Measurements from ENCODE around the gene MAPK11.
A peak's percentile ranks its signal among the peaks of the same experiment; 100 is the strongest.

MAPK11 gene

GRCh38 chr22:50299785-50300619 is 29.8 kb upstream of the MAPK11 start:
- peaks cover 9% of the 10 kb centered on the region for H3K27me3 Mint-ChIP-seq (ENCODE audit: low read depth, poor library complexity)
- peaks cover 4% of the 10 kb centered on the region for H3K36me3 Mint-ChIP-seq (ENCODE audit: low read depth)
- TF ChIP-seq CTCF (IDR thresholded peaks at IDR 0.05): no peak
- DNase-seq: peak; percentile 75
- no peak overlapping the region for H3K27ac Mint-ChIP-seq
- H3K4me1 Mint-ChIP-seq: peaks cover 52% of the 10 kb centered on the region
- H3K4me3 Mint-ChIP-seq: no peak overlapping the region
- no peaks in the 10 kb centered on the region for H3K9me3 Mint-ChIP-seq

- peaks cover 4% of the 10 kb centered on the region for H3K36me3 Mint-ChIP-seq (ENCODE audit: low read depth)
- DNase-seq: no peak
- no peak overlapping the region for H3K27ac Mint-ChIP-seq
- no peak for TF ChIP-seq CTCF (IDR thresholded peaks at IDR 0.05)
- H3K27me3 Mint-ChIP-seq (ENCODE audit: low read depth, poor library complexity): peaks cover 9% of the 10 kb centered on the region
- H3K4me1 Mint-ChIP-seq: peaks cover 50% of the 10 kb centered on the region
- no peaks in the 10 kb centered on the region for H3K9me3 Mint-ChIP-seq
- H3K4me3 Mint-ChIP-seq: peak overlapping the region; percentile 52
Measured at GRCh38 chr22:50298937-50299784, 29.0 kb upstream of the MAPK11 start.

DNA sequence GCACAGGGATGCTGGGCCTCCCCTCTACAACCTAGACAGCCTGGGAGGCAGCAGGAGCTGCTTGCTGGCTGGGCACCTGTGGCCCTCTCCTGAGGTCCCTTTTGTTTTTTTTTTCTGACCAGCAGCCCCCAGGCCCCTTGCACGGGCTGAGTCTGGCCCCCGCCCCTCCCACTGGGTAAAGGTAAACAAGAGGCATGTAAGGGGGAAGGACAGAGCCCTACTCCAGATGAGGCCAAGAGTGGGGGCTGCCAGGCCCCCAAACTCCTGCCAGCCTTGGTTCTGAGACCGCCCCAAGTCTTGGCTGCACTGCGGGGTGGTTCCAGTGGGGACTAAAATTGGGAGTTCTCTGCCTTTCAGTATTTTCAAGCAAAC is 28.1 kb upstream of the MAPK11 start:
- Mint-ChIP-seq H3K27ac (no peak overlapping the region), H3K4me1 (peaks cover 46% of the 10 kb centered on the region), H3K4me3 (no peak overlapping the region), H3K27me3 (ENCODE audit: low read depth, poor library complexity) (peaks cover 9% of the 10 kb centered on the region), H3K9me3 (no peaks in the 10 kb centered on the region), H3K36me3 (ENCODE audit: low read depth) (peaks cover 4% of the 10 kb centered on the region)
- TF ChIP-seq CTCF (IDR thresholded peaks at IDR 0.05): no peak
- DNase-seq: no peak

- Mint-ChIP-seq H3K4me3 (no peak overlapping the region), H3K27ac (no peak overlapping the region), H3K27me3 (ENCODE audit: low read depth, poor library complexity) (peaks cover 9% of the 10 kb centered on the region), H3K36me3 (ENCODE audit: low read depth) (peaks cover 4% of the 10 kb centered on the region), H3K9me3 (no peaks in the 10 kb centered on the region), H3K4me1 (peaks cover 46% of the 10 kb centered on the region)
- TF ChIP-seq CTCF (IDR thresholded peaks at IDR 0.05): no peak
- no peak for DNase-seq
Measured at GRCh38 chr22:50297510-50298265, 27.5 kb upstream of the MAPK11 start.

DNA sequence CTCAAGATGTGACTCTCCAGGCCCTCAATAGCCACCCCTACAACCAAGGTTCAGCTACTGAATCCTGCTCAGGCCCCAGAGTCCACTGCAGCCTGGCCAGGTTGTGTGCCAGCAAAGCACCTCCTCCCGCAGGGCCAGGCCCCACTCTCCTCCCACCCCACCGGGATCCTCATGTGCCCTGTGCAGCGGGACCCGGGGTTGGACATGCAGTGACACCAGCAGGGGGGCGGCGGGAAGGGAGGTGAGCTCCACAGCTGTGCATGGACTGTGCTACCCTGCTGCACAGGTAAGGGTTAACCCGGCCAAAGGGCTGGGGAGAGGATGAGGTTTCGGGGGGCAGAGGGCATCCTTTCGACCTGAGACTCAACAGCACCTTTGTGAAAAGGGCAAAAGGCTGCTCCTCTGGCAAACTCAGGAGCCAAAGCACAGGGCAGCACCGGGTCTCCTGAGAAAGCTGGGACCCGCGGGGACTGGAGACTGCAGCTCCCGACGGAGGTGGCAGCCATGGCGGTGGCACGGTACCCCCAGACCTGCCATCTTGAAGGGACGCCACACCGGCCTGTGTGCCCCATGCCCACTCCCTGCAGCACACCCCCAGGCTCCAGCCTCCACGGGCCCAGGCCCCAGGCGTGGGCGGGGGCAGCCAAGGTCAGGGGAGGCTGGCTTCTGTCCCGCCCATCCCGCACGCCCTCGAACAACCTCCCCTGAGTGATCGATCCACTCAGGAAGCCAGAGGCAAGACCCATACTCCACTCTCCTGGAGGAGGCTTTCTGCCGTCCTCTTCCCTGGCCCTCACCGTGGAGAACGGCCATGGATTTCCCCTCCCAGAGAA is 26.7 kb upstream of the MAPK11 start:
- no peak overlapping the region for H3K4me3 Mint-ChIP-seq
- no peak overlapping the region for H3K27ac Mint-ChIP-seq
- TF ChIP-seq CTCF (IDR thresholded peaks at IDR 0.05): no peak
- no peak for DNase-seq
- no peaks in the 10 kb centered on the region for H3K9me3 Mint-ChIP-seq
- peaks cover 4% of the 10 kb centered on the region for H3K36me3 Mint-ChIP-seq (ENCODE audit: low read depth)
- peaks cover 46% of the 10 kb centered on the region for H3K4me1 Mint-ChIP-seq
- peaks cover 9% of the 10 kb centered on the region for H3K27me3 Mint-ChIP-seq (ENCODE audit: low read depth, poor library complexity)

All from nephron progenitor cell (in vitro differentiated cells).